Measurements from ENCODE around the gene HOXD3. TPM values are rescaled to one million over a fixed set of nuclear protein-coding genes. Genes with fewer than 3 reads are reported as not detected.

The HOXD3 gene
- under 1 TPM; 0.15 to 0.49 (median 0.22) TPM for polyA plus RNA-seq (ENCODE audit: insufficient read depth in 1 of 5, insufficient read length in 5 of 5, low replicate concordance in 1 of 5)
- long read RNA-seq, donor 1, partial matches to known transcripts: 0 of 1 reads
- long read RNA-seq, donor 1, other reads (novel, unspliced or antisense): 0 of 1 reads
- long read RNA-seq, donor 2: 0 reads
- long read RNA-seq, donor 3: 0 reads
- long read RNA-seq, donor 4: 0 reads
- long read RNA-seq, donor 5: 0 reads
- long read RNA-seq, donor 6: 0 reads
- long read RNA-seq, donor 7: 0 reads
- long read RNA-seq, donor 8: 0 reads

GRCh38 chr2:176156807-176157498, at the start of gene HOXD3:
HOXD3 (plus strand) TSS chr2:176157307; CDS start chr2:176169115, 11,808 bp downstream.
- DNase-seq: no peak

GRCh38 chr2:176107731-176108181, 49.4 kb upstream of the HOXD3 start:
- DNase-seq: no peak

- no peak for DNase-seq
These were observed 47.8 kb upstream of the HOXD3 start for GRCh38 chr2:176109192-176109901.

GRCh38 chr2:176109946-176110345, 47.2 kb upstream of the HOXD3 start:
- DNase-seq: no peak

- DNase-seq: no peak
These were observed 46.4 kb upstream of the HOXD3 start for GRCh38 chr2:176110415-176111308.

GRCh38 chr2:176111309-176111663, 45.8 kb upstream of the HOXD3 start:
- DNase-seq: peak in 1 of 2 donors; percentile 51

GRCh38 chr2:176111846-176112374, 45.2 kb upstream of the HOXD3 start:
- DNase-seq: no peak

GRCh38 chr2:176112375-176113302, 44.5 kb upstream of the HOXD3 start:
- DNase-seq: no peak

GRCh38 chr2:176114120-176114929, 42.8 kb upstream of the HOXD3 start:
- DNase-seq: no peak

GRCh38 chr2:176114930-176115625, 42.0 kb upstream of the HOXD3 start:
- no peak for DNase-seq

GRCh38 chr2:176115883-176116813, 41.0 kb upstream of the HOXD3 start, which contains the start of gene HOXD10:
HOXD10 (plus strand) TSS chr2:176116778; CDS start chr2:176116834, 56 bp downstream.
- no peak for DNase-seq

- DNase-seq: no peak
These were observed 39.8 kb upstream of the HOXD3 start for GRCh38 chr2:176117162-176117822.

GRCh38 chr2:176117823-176118371, 39.2 kb upstream of the HOXD3 start:
- DNase-seq: no peak

- no peak for DNase-seq
These were observed 38.3 kb upstream of the HOXD3 start for GRCh38 chr2:176118601-176119339.

GRCh38 chr2:176120364-176121189, 36.5 kb upstream of the HOXD3 start:
- no peak for DNase-seq
